Measurements from ENCODE around the gene EME2. TPM values are rescaled to one million over a fixed set of nuclear protein-coding genes. Genes with fewer than 3 reads are reported as not detected.

The EME2 gene
- total RNA-seq, 1 donor from 2014 or later: 5.2 TPM

GRCh38 chr16:1745181-1745899 is 27.3 kb upstream of the EME2 start:
- no peaks in the 10 kb centered on the region for H3K9me3 ChIP-seq (ENCODE audit: control insufficient read depth in 3 of 3, low read length in 3 of 3)
- H3K27me3 ChIP-seq (ENCODE audit: control insufficient read depth in 3 of 3, insufficient read depth in 3 of 3, low read length in 3 of 3): no peaks in the 10 kb centered on the region
- H3K9ac ChIP-seq (ENCODE audit: low read depth in 1 of 3, low read length in 3 of 3): no peak overlapping the region
- H3K4me3 ChIP-seq (ENCODE audit: low read length in 3 of 3): no peak overlapping the region
- no peaks in the 10 kb centered on the region for H3K4me1 ChIP-seq (ENCODE audit: control insufficient read depth in 3 of 3, insufficient read depth in 3 of 3, low read length in 3 of 3)
- peaks cover 46 to 58% (median 58%) of the 10 kb centered on the region in 3 donors for H3K36me3 ChIP-seq (ENCODE audit: control insufficient read depth in 3 of 3, insufficient read depth in 3 of 3, low read length in 3 of 3)
- H3K27ac ChIP-seq (ENCODE audit: low read depth, low read length): no peak overlapping the region

GRCh38 chr16:1745900-1746692 is 26.5 kb upstream of the EME2 start:
- no peaks in the 10 kb centered on the region for H3K4me1 ChIP-seq (ENCODE audit: control insufficient read depth in 3 of 3, insufficient read depth in 3 of 3, low read length in 3 of 3)
- no peak overlapping the region for H3K9ac ChIP-seq (ENCODE audit: low read depth in 1 of 3, low read length in 3 of 3)
- peaks cover 45 to 59% (median 58%) of the 10 kb centered on the region in 3 donors for H3K36me3 ChIP-seq (ENCODE audit: control insufficient read depth in 3 of 3, insufficient read depth in 3 of 3, low read length in 3 of 3)

DNA sequence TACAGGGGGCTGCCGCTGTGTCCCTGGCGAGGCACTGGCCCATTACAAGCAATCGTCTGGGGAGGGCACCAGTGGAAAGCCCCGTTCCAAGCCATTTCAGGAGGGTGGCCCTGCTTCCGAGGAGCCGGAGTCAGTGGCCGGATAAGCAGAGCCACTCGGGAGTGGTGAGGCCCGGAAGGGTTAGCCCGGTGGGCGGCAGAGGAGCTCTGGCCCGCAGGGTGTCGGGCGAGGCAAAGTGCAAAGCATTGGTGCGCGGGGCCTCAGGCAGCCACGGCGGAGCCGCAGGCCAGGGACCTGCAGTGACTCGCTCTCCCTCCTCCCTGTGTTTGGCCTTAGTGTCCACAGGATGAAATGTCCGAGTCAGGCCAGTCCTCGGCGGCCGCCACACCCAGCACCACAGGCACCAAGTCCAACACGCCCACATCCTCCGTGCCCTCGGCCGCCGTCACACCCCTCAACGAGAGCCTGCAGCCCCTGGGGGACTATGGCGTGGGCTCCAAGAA is 25.9 kb upstream of the EME2 start:
- no peak overlapping the region for H3K27ac ChIP-seq (ENCODE audit: low read depth, low read length)
- no peaks in the 10 kb centered on the region for H3K27me3 ChIP-seq (ENCODE audit: control insufficient read depth in 3 of 3, insufficient read depth in 3 of 3, low read length in 3 of 3)
- no peaks in the 10 kb centered on the region for H3K4me1 ChIP-seq (ENCODE audit: control insufficient read depth in 3 of 3, insufficient read depth in 3 of 3, low read length in 3 of 3)
- H3K36me3 ChIP-seq (ENCODE audit: control insufficient read depth in 3 of 3, insufficient read depth in 3 of 3, low read length in 3 of 3): peaks cover 48 to 65% (median 58%) of the 10 kb centered on the region in 3 donors
- H3K9ac ChIP-seq (ENCODE audit: low read depth in 1 of 3, low read length in 3 of 3): no peak overlapping the region
- H3K4me3 ChIP-seq (ENCODE audit: low read length in 3 of 3): no peak overlapping the region
- H3K9me3 ChIP-seq (ENCODE audit: control insufficient read depth in 3 of 3, low read length in 3 of 3): no peaks in the 10 kb centered on the region

More at GRCh38 chr16:1745900-1746692, 26.5 kb upstream of the EME2 start:
- no peak overlapping the region for H3K4me3 ChIP-seq (ENCODE audit: low read length in 3 of 3)
- H3K27ac ChIP-seq (ENCODE audit: low read depth, low read length): no peak overlapping the region
- H3K9me3 ChIP-seq (ENCODE audit: control insufficient read depth in 3 of 3, low read length in 3 of 3): no peaks in the 10 kb centered on the region
- no peaks in the 10 kb centered on the region for H3K27me3 ChIP-seq (ENCODE audit: control insufficient read depth in 3 of 3, insufficient read depth in 3 of 3, low read length in 3 of 3)

DNA sequence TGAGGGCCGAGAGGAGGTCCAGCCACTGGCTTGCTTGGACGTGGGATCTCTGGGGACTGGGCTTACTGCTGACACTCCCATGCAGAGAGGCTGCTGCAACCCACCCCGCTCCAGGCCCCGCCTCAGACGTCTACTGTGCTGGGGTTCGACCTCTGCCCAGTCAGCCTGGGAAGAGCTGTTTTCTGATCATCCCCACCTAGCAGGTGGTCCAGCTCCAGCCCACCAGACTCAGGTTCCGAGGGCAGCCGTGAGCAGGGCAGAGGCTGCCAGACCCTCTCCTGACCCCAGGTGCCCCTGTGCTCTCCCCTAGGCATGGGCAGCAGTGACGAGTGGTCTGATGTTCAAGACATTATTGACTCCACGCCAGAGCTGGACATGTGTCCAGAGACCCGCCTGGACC is 24.7 kb upstream of the EME2 start:
- Histone ChIP-seq H3K27me3 (ENCODE audit: control insufficient read depth in 3 of 3, insufficient read depth in 3 of 3, low read length in 3 of 3) (no peaks in the 10 kb centered on the region), H3K9ac (ENCODE audit: low read depth in 1 of 3, low read length in 3 of 3) (no peak overlapping the region), H3K36me3 (ENCODE audit: control insufficient read depth in 3 of 3, insufficient read depth in 3 of 3, low read length in 3 of 3) (peaks cover 58 to 70% (median 67%) of the 10 kb centered on the region in 3 donors), H3K4me3 (ENCODE audit: low read length in 3 of 3) (no peak overlapping the region), H3K27ac (ENCODE audit: low read depth, low read length) (no peak overlapping the region), H3K9me3 (ENCODE audit: control insufficient read depth in 3 of 3, low read length in 3 of 3) (no peaks in the 10 kb centered on the region), H3K4me1 (ENCODE audit: control insufficient read depth in 3 of 3, insufficient read depth in 3 of 3, low read length in 3 of 3) (no peaks in the 10 kb centered on the region)

DNA sequence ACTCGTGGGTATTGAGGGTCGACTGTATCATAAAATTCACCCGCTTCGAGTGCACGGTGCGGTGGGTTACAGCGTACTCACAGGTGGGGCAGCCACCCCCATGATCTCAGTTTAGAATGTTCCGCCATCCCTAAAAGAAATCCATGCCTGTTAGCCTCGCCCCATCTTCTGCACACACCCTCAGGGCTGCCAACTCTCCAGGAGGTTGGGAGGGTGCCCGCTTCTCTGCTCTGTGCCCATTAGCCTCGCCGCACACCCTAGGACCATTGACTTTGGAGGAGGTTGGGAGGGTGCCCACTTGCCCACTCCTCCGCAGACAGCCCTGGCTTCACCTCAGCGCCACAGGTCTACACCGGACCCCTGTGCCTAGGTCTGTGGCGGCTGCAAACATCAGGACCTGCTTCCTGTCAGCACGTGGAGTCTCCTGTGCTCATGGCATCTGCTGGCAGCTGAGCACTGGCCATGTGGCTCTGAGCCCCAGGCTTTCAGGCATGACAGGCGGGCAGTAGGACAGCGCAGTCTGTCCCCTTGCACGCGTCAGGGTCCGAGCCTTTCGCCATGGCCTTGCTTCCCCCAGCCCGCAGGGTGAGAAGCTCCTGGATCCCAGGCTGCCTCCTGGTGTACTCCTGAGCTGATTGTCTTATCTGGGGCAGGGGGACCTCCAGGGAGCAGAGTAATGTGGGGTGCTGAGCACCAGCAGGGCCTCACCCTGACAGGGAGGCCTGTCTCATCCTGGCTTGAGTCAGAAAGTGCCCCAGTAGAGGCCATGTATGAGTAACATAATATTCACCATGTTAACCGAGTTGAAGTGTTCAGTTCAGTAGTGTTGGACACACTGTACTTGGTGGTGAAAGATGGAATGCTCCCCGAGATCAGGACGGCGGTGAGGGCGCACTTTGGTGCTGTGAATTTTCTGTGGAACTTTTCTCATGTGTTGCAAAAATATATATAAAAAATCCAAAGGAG is 23.2 kb upstream of the EME2 start:
- no peaks in the 10 kb centered on the region for H3K9me3 ChIP-seq (ENCODE audit: control insufficient read depth in 3 of 3, low read length in 3 of 3)
- no peaks in the 10 kb centered on the region for H3K27me3 ChIP-seq (ENCODE audit: control insufficient read depth in 3 of 3, insufficient read depth in 3 of 3, low read length in 3 of 3)
- H3K27ac ChIP-seq (ENCODE audit: low read depth, low read length): no peak overlapping the region
- H3K4me1 ChIP-seq (ENCODE audit: control insufficient read depth in 3 of 3, insufficient read depth in 3 of 3, low read length in 3 of 3): no peaks in the 10 kb centered on the region
- H3K9ac ChIP-seq (ENCODE audit: low read depth in 1 of 3, low read length in 3 of 3): no peak overlapping the region
- no peak overlapping the region for H3K4me3 ChIP-seq (ENCODE audit: low read length in 3 of 3)
- peaks cover 53 to 62% (median 60%) of the 10 kb centered on the region in 3 donors for H3K36me3 ChIP-seq (ENCODE audit: control insufficient read depth in 3 of 3, insufficient read depth in 3 of 3, low read length in 3 of 3)

- Histone ChIP-seq H3K9me3 (ENCODE audit: control insufficient read depth in 3 of 3, low read length in 3 of 3) (no peaks in the 10 kb centered on the region), H3K36me3 (ENCODE audit: control insufficient read depth in 3 of 3, insufficient read depth in 3 of 3, low read length in 3 of 3) (peaks cover 50 to 57% (median 54%) of the 10 kb centered on the region in 3 donors), H3K27me3 (ENCODE audit: control insufficient read depth in 3 of 3, insufficient read depth in 3 of 3, low read length in 3 of 3) (no peaks in the 10 kb centered on the region), H3K27ac (ENCODE audit: low read depth, low read length) (no peak overlapping the region), H3K9ac (ENCODE audit: low read depth in 1 of 3, low read length in 3 of 3) (peak overlapping the region in 1 of 3 donors; percentile 25), H3K4me3 (ENCODE audit: low read length in 3 of 3) (no peak overlapping the region), H3K4me1 (ENCODE audit: control insufficient read depth in 3 of 3, insufficient read depth in 3 of 3, low read length in 3 of 3) (no peaks in the 10 kb centered on the region)
These were observed 20.7 kb upstream of the EME2 start for GRCh38 chr16:1751946-1752345.

GRCh38 chr16:1752853-1753252 is 19.8 kb upstream of the EME2 start:
- no peaks in the 10 kb centered on the region for H3K9me3 ChIP-seq (ENCODE audit: control insufficient read depth in 3 of 3, low read length in 3 of 3)
- H3K9ac ChIP-seq (ENCODE audit: low read depth in 1 of 3, low read length in 3 of 3): no peak overlapping the region
- H3K27me3 ChIP-seq (ENCODE audit: control insufficient read depth in 3 of 3, insufficient read depth in 3 of 3, low read length in 3 of 3): no peaks in the 10 kb centered on the region
- H3K4me1 ChIP-seq (ENCODE audit: control insufficient read depth in 3 of 3, insufficient read depth in 3 of 3, low read length in 3 of 3): no peaks in the 10 kb centered on the region
- no peak overlapping the region for H3K4me3 ChIP-seq (ENCODE audit: low read length in 3 of 3)
- no peak overlapping the region for H3K27ac ChIP-seq (ENCODE audit: low read depth, low read length)
- H3K36me3 ChIP-seq (ENCODE audit: control insufficient read depth in 3 of 3, insufficient read depth in 3 of 3, low read length in 3 of 3): peaks cover 48 to 52% (median 51%) of the 10 kb centered on the region in 3 donors

- Histone ChIP-seq H3K36me3 (ENCODE audit: control insufficient read depth in 3 of 3, insufficient read depth in 3 of 3, low read length in 3 of 3) (peaks cover 38 to 45% (median 41%) of the 10 kb centered on the region in 3 donors), H3K4me3 (ENCODE audit: low read length in 3 of 3) (no peak overlapping the region), H3K4me1 (ENCODE audit: control insufficient read depth in 3 of 3, insufficient read depth in 3 of 3, low read length in 3 of 3) (no peaks in the 10 kb centered on the region), H3K9me3 (ENCODE audit: control insufficient read depth in 3 of 3, low read length in 3 of 3) (no peaks in the 10 kb centered on the region), H3K9ac (ENCODE audit: low read depth in 1 of 3, low read length in 3 of 3) (no peak overlapping the region), H3K27ac (ENCODE audit: low read depth, low read length) (no peak overlapping the region), H3K27me3 (ENCODE audit: control insufficient read depth in 3 of 3, insufficient read depth in 3 of 3, low read length in 3 of 3) (no peaks in the 10 kb centered on the region)
These were observed 18.4 kb upstream of the EME2 start for GRCh38 chr16:1754204-1754603.

GRCh38 chr16:1757714-1758461 is 14.7 kb upstream of the EME2 start:
- no peaks in the 10 kb centered on the region for H3K4me1 ChIP-seq (ENCODE audit: control insufficient read depth in 3 of 3, insufficient read depth in 3 of 3, low read length in 3 of 3)
- H3K9ac ChIP-seq (ENCODE audit: low read depth in 1 of 3, low read length in 3 of 3): no peak overlapping the region
- H3K27ac ChIP-seq (ENCODE audit: low read depth, low read length): no peak overlapping the region
- H3K27me3 ChIP-seq (ENCODE audit: control insufficient read depth in 3 of 3, insufficient read depth in 3 of 3, low read length in 3 of 3): no peaks in the 10 kb centered on the region
- no peak overlapping the region for H3K4me3 ChIP-seq (ENCODE audit: low read length in 3 of 3)
- H3K9me3 ChIP-seq (ENCODE audit: control insufficient read depth in 3 of 3, low read length in 3 of 3): no peaks in the 10 kb centered on the region
- H3K36me3 ChIP-seq (ENCODE audit: control insufficient read depth in 3 of 3, insufficient read depth in 3 of 3, low read length in 3 of 3): peaks cover 34 to 36% (median 35%) of the 10 kb centered on the region in 3 donors

All from skeletal muscle tissue (tissue), 4 donors.